ENCODE data around the gene GON4L.
"Not testable (repeated sequence)": the region's sequence is repeated elsewhere in the genome, so short reads cannot be mapped to it uniquely, and the experiment has no call there.

GON4L gene

DNA sequence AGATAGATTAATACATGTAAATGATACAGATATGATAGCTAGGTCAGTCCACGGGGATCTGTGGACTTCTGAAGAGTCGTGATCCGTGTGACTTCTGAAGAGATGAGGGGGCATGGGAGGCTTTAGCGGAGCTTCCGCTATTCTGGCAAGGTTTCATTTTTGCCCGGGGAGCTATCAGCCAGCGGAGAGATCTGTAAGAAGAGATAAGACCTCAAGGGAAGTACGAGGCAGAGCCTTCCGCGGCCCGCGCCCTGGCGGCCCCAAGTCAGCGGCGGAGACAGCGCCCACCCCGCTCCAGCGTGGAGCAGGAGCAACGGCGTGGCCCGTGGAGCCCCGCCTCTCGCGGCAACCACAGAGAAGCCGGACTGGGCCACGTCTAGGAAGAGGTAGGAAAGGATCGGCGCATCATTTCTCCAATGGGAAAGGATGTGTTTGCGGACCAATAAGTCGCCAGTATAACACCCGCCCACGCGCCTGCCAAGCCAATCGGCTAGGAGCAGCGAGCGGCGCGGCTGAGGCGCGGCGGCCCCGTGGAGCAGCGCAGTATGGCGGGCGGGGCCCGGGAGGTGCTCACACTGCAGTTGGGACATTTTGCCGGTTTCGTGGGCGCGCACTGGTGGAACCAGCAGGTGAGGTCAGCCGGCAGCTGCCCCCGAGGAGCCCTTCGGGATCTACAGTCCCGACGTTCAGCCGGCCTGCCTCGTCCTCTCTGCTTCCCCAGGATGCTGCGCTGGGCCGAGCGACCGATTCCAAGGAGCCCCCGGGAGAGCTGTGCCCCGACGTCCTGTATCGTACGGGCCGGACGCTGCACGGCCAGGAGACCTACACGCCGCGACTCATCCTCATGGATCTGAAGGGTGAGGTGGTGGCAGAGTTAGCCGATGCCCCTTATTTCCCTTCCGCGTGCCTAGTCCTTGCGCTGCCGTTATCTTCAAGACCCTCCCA is 111.5 kb downstream of the GON4L start:
- DNase-seq, result peak; percentile 99

DNA sequence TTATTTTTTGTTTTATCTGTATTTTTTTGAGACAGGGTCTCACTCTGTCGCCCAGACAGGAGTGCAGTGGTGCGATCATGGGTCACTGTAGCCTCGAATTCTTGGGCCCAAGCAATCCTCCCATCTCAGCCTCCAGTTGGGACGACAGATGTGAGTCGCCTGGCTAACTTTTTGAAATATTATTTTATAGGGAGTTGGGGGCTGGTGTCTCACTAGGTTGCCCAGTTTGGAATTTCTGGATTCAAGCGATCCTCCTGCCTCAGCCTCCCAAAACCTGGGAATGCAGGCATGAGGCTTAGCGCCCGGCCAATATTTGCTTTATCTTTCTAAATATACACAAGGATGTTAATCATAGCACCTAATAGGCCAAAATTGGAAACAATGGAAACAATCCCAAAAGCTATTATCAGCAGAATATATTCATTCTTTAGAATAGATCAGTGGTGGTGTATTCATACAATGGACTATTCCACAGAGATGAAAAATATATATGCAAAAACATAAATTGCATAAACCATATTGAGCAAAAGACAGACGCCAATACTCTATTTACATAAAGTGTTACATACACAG is 112.2 kb downstream of the GON4L start:
- no peak for DNase-seq

DNA sequence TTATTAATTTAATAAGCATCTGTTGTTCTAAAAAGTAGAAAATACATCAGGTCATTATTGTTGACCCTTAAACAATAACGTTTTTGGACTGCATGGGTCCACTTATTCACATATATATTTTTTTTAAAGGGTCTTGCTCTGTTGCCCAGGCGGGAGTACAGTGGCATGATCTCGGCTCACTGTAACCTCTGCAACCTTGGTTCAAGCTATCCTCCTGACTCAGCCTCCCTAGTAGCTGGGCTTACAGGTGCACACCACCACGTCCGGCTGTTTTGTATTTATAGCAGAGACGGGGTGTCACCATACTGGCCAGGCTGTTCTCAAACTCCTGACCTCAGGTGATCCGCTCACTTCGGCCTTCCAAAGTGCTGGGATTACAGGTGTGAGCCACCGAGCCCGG is 115.1 kb downstream of the GON4L start:
- no peak for DNase-seq

DNA sequence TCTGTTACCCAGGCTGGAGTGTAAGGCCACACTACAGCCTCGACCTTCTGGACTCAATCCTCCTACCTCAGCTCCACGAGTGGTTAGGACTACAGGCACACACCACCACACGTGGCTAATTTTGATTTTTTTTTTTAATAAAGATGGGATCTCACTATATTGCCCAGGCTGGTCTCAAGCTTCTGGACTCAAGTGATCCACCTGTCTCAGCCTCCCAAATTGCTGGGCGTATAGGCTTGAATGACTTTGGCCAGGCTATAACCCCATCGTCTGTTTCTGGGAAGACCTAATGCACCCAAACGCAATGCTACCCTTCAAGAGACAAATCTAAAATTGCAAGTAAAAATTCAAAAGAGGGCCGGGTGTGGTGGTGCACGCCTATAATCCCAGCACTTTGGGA is 116.0 kb downstream of the GON4L start:
- DNase-seq, result no peak

DNA sequence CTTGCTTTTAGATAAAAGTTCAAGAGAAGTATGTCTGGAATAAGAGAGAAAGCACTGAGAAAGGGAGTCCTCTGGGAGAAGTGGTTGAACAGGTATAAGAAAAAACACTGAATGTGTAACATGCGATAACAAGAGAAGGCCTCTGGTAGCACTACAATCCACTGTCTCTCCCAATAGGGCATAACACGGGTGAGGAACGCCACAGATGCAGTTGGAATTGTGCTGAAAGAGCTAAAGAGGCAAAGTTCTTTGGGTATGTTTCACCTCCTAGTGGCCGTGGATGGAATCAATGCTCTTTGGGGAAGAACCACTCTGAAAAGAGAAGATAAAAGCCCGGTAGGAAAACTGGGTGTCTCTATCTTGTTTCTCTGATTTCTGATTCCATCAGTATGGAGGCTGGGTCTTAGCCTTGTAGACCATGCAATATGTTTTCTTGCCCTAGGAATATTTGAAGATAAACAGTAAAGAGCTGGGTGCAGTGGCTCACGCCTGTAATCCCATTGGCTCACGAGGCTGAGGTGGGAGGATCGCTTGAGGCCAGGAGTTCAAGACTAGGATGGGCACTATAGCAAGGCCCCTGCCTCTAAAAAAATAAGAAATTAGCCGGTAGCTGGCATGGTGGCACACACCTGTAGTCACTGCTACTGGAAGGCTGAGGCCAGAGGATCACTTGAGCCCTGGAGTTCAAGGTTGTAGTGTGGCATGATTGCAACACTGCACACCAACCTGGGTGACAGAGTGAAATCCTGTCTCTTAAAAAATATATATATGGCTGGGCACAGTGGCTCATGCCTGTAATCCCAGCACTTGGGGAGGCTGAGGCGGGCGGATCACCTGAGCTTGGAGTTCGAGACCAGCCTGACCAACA is 127.7 kb downstream of the GON4L start:
- no peak for DNase-seq

DNA sequence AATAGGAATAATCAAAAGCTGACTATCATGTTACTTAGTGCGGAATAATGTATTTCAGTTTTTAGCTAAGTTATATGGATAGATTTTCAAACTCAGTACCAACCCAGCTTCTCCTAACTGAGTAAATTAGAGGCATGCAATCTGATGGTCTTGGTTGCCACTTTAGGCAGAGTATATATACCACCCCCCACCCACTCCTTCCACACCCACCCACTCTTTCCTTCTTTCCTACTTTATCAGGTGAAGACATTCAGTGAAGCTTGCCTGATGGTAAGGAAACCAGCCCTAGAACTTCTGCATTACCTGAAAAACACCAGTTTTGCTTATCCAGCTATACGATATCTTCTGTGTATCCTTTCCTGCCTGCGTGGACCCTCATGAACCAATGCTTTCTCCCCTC is 131.9 kb downstream of the GON4L start:
- DNase-seq, result no peak

DNA sequence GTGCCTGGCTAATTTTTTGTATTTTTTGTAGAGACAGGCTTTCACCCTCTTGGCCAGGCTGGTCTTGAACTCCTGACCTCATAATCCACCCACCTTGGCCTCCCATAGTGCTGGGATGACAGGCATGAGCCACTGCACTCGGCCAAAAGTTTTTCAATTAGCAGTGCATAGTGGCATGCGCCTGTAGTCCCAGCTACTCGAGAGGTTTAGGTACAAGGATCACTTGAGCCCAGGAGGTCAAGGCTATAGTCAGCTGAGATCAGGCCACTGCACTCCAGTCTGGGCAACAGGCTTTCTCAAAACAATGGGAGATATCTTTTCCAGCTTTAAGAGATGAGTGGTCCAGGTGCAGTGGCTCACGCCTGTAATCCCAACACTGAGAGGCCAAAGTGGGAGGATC is 137.3 kb downstream of the GON4L start:
- DNase-seq, result no peak

DNA sequence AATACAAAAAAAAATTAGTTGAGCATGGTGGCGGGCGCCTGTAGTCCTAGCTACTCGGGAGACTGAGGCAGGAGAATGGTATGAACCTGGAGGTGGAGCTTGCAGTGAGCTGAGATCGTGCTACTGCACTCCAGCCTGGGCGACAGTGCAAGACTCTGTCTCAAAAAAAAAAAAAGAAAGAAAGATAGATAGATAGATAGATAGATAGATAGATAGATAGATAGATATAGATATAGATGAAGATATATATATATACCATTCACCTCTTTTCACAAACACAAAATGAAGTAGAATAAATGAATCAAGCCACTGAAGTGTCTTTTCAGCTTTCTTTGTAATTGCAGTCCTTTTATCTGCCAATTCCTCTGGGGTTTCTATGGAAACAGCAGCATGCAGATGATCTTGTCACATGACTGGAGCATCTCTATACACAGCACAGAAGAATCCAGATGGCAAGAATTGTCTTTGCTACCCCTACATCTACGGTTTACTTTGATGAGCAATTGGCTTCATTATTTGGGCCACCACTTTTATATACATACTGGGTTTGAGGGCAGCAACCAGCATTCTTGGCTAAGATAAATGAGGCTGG is 138.4 kb downstream of the GON4L start:
- not testable (repeated sequence) for DNase-seq

DNA sequence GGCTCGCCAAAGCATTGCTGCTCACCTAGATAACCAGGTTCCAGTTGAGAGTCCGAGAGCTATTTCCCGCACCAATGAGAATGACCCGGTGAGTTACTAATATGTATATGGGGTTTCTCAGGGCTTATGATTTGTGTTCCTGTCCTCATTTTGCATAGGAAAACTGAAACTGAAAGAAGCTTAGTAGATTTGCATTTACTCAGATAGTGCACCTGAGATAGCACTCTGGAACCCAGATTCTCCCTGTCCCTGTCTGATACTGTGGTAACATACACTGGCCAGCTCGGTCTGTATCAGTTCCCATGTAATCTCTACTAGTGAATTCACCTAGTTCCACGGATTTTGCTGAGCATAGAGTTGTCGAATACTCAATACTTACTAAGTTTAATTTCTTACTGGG is 140.0 kb downstream of the GON4L start:
- DNase-seq, result no peak

DNA sequence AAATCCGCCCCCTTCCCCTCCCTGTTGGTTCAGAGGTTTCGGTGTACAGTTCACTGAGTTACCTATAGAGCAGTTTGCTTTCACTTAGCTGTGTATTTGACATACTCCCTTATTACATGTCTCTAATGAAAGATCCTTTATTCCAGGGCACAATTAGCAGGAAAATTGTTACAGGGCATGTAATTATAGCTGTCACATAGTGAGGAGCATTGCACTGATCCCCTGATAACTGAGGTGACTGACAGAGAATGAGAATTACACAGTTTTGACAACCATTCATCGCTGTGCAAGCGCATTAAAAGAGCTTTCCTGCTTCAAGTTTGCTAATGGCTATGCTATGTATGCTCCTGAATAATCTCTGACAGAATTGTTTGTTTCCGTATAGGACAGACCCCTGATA is 141.2 kb downstream of the GON4L start:
- DNase-seq, result no peak

DNA sequence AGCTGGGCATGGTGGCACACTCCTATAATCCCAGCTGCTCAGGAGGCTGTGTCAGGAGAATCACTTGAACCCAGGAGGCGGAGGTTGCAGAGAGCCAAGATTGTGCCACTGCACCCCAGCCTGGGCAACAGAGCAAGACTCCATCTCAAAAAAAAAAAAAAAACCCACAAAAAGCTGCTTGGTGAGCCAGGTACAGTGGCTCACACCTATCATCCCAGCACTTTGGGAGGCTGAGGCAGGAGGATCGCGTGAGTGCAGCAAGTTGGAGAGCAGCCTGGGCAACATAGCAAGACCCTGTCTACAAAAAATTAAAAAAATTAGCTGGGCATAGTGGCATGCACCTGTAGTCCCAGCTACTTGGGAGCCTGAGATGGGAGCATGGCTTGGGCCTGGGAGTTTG is 142.0 kb downstream of the GON4L start:
- not testable (repeated sequence) for DNase-seq

DNA sequence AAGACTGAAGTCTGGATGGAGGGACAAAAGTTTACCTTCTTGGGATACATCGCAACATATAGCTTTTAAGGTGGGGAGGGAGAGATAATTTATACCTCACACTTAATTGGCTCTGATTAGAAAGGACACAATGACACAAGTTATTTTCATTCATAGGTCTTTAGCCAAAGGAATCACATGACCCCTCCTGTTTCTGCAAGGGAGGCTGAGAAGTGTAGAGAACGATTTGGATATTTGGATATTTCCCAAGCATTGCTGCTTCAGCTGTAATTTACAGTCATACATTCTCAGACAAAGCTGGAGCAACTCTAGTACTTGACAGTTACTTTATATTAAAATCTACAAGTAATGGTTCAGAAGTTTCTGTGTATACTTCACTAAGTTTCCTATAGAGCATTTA is 143.9 kb downstream of the GON4L start:
- DNase-seq, result no peak

DNA sequence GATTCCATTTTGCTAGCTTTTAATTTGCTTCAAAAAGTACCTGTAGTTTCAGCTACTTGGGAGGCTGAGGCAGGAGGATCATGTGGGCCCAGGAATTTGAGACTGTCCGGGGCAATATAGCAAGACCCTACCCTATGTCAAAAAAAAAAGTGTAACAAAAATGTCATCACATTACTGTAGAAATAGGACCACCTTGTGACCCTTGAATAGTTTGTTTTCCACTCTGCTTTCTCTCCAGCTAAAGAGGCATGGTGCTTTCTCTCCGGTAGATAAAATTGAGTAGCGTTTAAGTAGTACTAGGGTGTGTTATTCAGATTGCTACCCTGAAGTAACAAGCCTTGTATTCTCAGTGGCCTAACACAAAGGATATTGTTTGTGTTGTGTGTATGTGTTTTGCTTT is 144.4 kb downstream of the GON4L start:
- not testable (repeated sequence) for DNase-seq

DNA sequence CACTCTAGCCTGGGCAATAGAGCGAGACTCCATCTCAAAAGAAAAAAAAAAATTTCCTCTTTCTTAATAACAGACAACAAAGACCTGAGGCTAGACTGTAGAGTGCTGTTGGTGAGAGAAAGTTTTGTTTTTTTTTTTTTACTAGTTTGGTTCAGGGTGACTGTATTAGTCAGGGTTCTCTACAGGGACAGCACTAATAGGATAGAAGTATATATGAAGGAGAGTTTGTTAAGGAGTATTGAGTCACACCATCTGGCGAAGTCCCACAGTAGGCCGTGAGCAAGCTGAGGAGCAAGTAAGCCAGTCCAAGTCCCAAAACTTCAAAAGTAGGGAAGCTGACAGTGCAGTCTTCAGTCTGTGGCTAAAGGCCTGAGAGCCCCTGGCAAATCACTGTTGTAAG is 145.6 kb downstream of the GON4L start:
- DNase-seq, result not testable (repeated sequence)

DNA sequence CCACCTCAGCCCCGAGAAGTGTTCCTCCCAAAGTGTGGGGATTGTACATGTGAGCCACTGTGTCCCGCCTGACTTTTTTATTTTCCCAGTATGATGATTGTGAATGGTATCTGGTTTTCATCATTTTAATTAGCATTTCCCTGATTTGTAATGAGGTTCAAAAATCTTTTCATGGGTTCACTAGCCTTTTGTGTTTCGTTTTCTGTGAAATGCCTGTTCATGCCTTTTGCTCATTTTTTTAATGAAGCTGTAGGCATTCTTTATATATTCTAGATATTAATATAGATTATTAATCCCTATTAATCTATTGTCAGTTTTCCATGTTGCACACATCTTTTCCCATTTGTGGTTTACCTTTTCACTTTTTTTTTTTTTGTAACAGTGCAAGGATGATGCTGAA is 147.6 kb downstream of the GON4L start:
- DNase-seq, result no peak

DNA sequence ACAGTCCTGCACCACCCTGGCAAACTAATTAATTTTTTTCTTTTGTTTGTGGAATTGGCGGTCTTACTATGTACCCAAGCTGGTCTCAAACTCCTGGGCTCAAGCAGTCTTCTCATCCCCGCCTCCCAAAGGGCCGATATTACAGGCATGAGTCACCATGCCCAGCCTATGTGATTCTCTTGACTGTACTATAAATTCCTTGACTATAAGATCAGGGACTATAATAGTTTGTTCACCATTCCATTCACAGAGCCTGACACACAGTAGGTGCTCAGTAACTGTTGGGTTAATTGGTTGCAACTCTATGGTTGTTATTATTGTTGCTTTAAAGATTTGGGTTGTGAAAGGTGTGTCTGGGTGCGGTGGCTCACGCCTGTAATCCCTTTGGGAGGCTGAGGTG is 150.9 kb downstream of the GON4L start:
- no peak for DNase-seq

DNA sequence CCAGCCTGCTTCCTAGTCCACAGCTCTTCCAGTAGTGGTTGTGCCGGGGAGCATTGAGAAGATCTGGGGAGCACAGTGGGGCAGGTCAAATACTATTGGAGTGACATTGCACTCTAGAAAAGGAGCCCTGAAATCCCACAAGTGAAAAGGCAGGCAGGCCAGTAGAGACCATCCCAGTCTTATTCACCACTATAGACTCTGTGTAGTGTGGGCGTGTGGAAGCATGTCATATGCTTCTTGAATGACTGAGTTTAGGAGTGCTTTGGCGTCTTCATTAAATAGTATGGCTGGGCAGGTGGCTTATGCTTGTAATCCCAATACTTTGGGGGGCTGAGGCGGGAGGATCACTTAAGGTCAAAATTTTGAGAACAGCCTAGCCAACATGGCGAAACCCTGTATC is 152.6 kb downstream of the GON4L start:
- DNase-seq, result not testable (repeated sequence)

DNA sequence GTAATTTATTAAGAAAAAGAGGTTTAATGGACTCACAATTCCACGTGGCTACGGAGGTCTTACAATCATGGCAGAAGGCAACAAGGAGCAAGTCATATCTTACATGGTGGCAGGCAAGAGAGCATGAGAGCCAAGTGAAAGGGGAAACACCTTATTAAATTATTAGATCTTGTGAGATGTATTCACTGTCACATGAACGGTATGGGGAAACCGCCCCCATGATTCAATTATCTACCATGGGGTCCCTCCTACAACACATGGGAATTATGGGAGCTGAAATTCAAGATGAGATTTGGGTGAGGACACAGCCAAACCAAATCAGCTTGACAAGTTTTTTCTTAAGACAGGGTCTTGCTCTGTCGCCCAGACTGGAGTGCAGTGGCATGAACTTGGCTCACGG is 153.8 kb downstream of the GON4L start:
- DNase-seq, result no peak

DNA sequence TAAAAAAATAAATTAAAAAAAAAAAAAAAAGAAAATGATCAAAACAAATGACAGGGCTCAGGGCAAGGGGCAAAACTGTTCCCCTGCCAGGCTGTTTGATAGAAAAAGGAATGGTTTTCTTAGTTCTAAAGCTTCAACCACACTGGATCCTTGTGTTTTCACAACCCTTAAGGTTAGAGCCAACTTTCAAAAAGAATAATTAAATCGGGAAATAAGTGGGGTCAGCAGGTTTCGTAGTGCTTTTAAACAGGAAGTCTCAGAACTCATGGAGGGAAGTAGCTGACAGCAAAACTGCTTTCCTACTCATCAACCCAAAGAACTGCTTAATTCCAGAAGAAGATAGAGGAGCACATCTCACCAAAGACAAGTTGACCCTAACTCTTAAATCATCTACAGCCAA is 155.3 kb downstream of the GON4L start:
- DNase-seq, result not testable (repeated sequence)
